ENCODE data around the gene LTK.
A peak's percentile ranks its signal among the peaks of the same experiment; 100 is the strongest.

The LTK gene

GRCh38 chr15:41530363-41530956, 16.8 kb upstream of the LTK start:
- ATAC-seq (no peak), DNase-seq (no peak)

GRCh38 chr15:41523097-41523496, 9.5 kb upstream of the LTK start:
- ATAC-seq (no peak), DNase-seq (no peak)

DNA sequence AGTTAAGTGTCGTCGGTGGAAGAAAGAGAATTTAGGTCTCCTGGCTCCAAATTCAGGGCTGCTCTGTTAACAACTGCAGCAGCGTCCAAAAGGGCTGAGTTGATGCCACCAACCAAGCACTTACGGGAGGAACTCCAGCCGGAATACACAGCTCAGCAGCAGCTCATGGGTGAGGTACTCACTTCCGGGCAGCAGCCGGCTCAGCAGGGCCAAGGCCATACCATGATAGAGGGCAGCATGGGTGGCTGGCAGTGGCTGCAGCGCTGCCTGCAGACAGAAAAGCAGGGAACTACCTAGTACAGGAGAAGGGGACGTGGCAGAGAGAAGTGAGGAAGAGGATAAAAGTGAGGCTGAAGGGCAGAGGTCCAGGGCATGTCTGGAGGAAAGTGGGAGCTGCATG, 8.0 kb upstream of the LTK start:
- no peak for DNase-seq

DNA sequence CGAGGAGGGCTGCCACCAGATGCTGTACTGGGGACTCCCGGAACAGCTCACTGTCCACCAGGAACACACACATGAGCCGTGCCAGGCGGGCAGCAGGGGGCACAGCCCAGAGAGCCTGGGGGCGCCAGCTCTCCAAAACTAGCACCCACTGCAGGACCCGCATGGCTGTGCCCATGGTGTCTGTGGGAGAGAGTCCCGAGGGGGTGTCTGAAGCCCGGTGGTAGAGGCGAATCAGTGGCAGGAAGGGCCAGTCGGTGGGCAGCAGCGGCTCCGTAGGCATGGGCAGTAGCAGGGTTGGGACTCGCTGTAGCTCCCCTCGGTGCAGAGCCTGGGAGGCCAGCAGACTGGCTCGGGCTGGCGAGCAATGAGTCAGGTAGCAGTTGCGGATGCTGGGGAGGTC, 7.0 kb upstream of the LTK start:
- no peak for ATAC-seq
- no peak for DNase-seq

More for the DNA sequence above, 8.0 kb upstream of the LTK start:
- no peak for ATAC-seq

GRCh38 chr15:41517895-41518449, 4.3 kb upstream of the LTK start:
- DNase-seq = no peak
- ATAC-seq = no peak

- peak; percentile 49 for DNase-seq
- ATAC-seq = no peak
These were observed 604 bp downstream of the LTK start for GRCh38 chr15:41512940-41513505.

GRCh38 chr15:41512512-41512939, 1.1 kb downstream of the LTK start:
- no peak for DNase-seq
- no peak for ATAC-seq

- DNase-seq (no peak), ATAC-seq (no peak)
These were observed 1.7 kb downstream of the LTK start for GRCh38 chr15:41511899-41512369.

- ATAC-seq = no peak
- no peak for DNase-seq
These were observed 2.2 kb downstream of the LTK start for GRCh38 chr15:41511331-41511898.

DNA sequence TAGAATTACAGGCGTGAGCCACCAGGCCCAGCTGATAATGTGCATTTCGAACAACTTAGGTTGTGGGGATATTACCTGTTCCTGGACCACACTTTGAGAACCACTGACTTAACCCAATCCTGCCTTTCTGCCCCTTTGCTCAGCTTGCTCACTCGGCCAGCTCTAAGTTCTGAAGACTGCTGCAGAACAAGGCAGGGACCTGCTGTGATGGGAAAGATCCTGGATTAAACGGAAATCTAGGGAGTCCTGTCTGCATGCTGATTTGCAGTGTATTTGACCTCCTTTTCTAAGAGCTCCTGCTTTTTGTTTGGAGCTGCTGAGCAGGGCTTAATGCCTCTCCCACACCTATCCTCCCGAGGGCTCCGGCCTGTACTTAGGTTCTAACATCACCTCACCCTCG, 2.9 kb downstream of the LTK start:
- DNase-seq = no peak
- ATAC-seq = no peak

DNA sequence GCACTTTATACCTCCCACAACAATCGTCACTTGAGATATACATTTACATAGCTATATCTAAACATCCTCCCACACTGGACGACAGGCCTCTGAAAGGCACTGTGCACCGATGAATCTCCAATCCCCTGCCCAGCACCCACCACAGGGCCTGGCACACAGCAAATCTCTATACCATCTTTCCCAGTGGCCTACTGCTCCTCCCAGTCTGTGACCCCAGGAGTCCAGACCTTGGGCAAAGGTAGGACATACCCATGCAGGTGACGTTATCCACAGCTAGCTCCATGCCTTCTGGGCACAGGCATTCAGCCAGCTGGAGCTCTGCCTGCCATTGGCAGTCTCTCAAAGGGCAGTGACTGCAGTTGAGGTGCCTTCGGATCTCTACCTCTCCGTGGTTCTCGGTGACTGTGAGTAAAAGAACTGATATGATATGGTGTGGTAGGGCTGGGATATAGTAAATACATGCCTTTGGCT, 5.8 kb downstream of the LTK start:
- DNase-seq (no peak), ATAC-seq (no peak)

DNA sequence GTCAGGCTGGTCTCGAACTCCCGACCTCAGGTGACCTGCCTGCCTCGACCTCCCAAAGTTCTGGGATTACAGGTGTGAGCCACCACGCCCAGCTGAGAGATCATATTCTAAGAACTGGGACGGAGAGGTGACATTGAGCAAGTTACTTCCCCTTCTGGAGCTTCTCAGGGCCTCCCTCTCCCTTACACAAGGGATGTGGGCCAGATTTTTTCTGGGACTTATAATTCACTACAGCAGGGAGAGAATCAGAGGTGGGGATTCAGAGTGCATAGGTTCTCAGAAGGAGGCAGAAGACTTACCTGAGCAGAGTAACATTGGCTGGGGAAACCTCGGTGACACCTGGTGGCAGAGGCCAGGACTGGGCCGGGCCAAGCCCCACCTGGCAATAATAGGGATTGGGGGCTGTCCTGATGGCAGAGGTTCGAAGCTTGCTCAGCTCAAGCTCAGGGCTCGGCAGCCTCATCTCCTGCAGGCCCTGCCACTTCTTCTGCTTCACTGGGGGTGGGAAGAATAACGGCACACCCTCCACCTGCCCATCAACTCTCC, 6.8 kb downstream of the LTK start:
- ATAC-seq (no peak), DNase-seq (no peak)

GRCh38 chr15:41505776-41506175, 7.9 kb downstream of the LTK start:
- no peak for DNase-seq
- no peak for ATAC-seq

GRCh38 chr15:41504751-41505492, 8.7 kb downstream of the LTK start:
- no peak for ATAC-seq
- no peak for DNase-seq

GRCh38 chr15:41503669-41504010, 10.0 kb downstream of the LTK start:
- ATAC-seq (no peak), DNase-seq (no peak)

GRCh38 chr15:41502795-41503668, 10.6 kb downstream of the LTK start:
- ATAC-seq = no peak

GRCh38 chr15:41501931-41502794, 11.5 kb downstream of the LTK start:
- DNase-seq (peak; percentile 37), ATAC-seq (peak; percentile 21)

More at GRCh38 chr15:41502795-41503668, 10.6 kb downstream of the LTK start:
- no peak for DNase-seq

DNA sequence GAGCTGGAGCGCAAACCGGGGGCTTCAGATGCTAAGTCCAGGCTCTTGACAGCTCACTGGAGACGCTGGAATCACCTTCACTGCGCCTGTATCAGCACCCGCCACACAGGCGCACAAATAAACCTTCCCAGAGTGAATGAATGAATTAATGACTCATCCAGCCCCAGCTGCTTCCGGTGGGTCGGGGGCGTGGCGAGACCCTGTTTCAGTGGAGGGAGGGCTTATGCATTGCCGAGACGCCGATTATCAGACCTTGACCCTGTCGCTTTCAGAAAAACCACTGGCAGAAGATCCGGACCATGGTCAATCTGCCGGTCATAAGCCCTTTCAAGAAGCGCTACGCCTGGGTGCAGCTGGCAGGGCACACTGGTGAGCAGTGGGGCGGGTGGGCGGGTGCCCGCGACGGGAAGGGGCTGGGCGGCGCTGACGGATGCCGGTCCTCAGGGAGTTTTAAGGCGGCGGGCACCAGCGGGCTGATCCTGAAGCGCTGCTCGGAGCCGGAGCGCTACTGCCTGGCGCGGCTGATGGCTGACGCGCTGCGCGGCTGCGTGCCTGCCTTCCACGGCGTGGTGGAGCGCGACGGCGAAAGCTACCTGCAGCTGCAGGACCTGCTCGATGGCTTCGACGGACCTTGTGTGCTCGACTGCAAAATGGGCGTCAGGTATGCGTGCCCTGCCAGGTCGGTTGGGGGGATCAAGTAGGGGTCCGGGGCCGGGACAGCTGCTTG, 12.3 kb downstream of the LTK start:
- ATAC-seq (peak; percentile 47), DNase-seq (peak; percentile 35)

- ATAC-seq = no peak
- DNase-seq = no peak
These were observed 14.3 kb downstream of the LTK start for GRCh38 chr15:41499109-41499851.
